GM12878 (cell line): ENCODE data around the gene KRT7. TPM values are rescaled to one million over a fixed set of nuclear protein-coding genes. Genes with fewer than 3 reads are reported as not detected.

Experiments used
- ATAC-seq: fragments of 200-7000 bp; cut with Tn5 transposase; 3 replicates; pipeline ENCODE4 v1.9.1; 2020; ENCODE audit warnings: mild to moderate bottlenecking, moderate library complexity
- BruUV-seq: library from RNA; stranded (reverse); fragments of 400-500 nt; replicated peaks from 2 replicates; lab custom pipeline; 2021; lab: Mats Ljungman, UMichigan
- CTCF ChIA-PET: fragments of 300-600 bp; sonication (Branson Sonifier 250); formaldehyde crosslinking; extraction: SDS; loops from one replicate; lab custom pipeline; 2021; ENCODE audit warnings: inconsistent platforms; lab: Yijun Ruan, JAX
- POLR2A ChIA-PET: fragments of 350-600 bp; formaldehyde crosslinking; extraction: SDS; loops from one replicate; lab custom pipeline; 2021; ENCODE audit warnings: inconsistent platforms; lab: Charles Lee
- RAD21 ChIA-PET: fragments of 300-600 bp; sonication (Branson Sonifier 250); formaldehyde crosslinking; loops from one replicate; lab custom pipeline; 2023; ENCODE audit warnings: antibody characterized with exemption; ENCODE audit not compliant: unreplicated experiment; lab: Charles Lee
- SMC1A ChIA-PET: fragments of 300-600 bp; sonication (Branson Sonifier 250); formaldehyde crosslinking; loops from one replicate; lab custom pipeline; 2023; ENCODE audit not compliant: unreplicated experiment, uncharacterized antibody; lab: Charles Lee
- DNase-seq: peaks from one replicate; pipeline ENCODE4 v3.0.0-alpha.2; 2011; ENCODE audit warnings: low read depth, low spot score
- FAIRE-seq: peaks from 3 replicates; lab custom pipeline; 2011; peaks lifted over from hg19 to GRCh38; lab: Jason Lieb, UNC
- H2AFZ ChIP-seq: 2 replicates; pipeline ENCODE4 v1.6.0; 2011; ENCODE audit warnings: low read depth, low read length, control low read depth; ENCODE audit not compliant: control insufficient read depth
- H3K27ac ChIP-seq: 2 replicates; pipeline ENCODE4 v1.5.1; 2011; ENCODE audit warnings: control low read depth; ENCODE audit not compliant: control insufficient read depth, insufficient read depth
- H3K27me3 ChIP-seq, 2 experiments: replicated peaks in 1 of 2; 2 replicates each; pipeline versions ENCODE4 v1.6.0 to v1.6.1; 2011; ENCODE audit warnings: low read length in 1 of 2; ENCODE audit not compliant: control insufficient read depth in 2 of 2, insufficient read depth in 2 of 2
- H3K36me3 ChIP-seq, 2 experiments: 2 replicates each; pipeline ENCODE4 v1.5.1; 2011; ENCODE audit warnings: low read length in 1 of 2; ENCODE audit not compliant: control insufficient read depth in 2 of 2, insufficient read depth in 2 of 2
- H3K4me1 ChIP-seq: 2 replicates; pipeline ENCODE4 v1.6.1; 2011; ENCODE audit warnings: mild to moderate bottlenecking, low read length, moderate library complexity, mixed read lengths; ENCODE audit not compliant: control insufficient read depth, insufficient read depth
- H3K4me2 ChIP-seq: 2 replicates; pipeline ENCODE4 v1.6.0; 2011; ENCODE audit warnings: control low read depth; ENCODE audit not compliant: control insufficient read depth, insufficient read depth
- H3K4me3 ChIP-seq: fragments of 200-600 bp; sonication (generic); 2 replicates; pipeline ENCODE4 v1.5.1; 2016
- H3K79me2 ChIP-seq: 2 replicates; pipeline ENCODE4 v1.6.0; 2011; ENCODE audit warnings: low read length; ENCODE audit not compliant: control insufficient read depth, insufficient read depth
- H3K9ac ChIP-seq: 2 replicates; pipeline ENCODE4 v1.8.0; 2011; ENCODE audit warnings: low read length, control low read depth, mixed read lengths; ENCODE audit not compliant: control insufficient read depth, insufficient read depth
- H3K9me3 ChIP-seq: replicated peaks from 3 replicates; pipeline ENCODE4 v1.5.1; 2011; ENCODE audit warnings: mild to moderate bottlenecking, low read length; ENCODE audit not compliant: control insufficient read depth, insufficient read depth
- H4K20me1 ChIP-seq: 2 replicates; pipeline ENCODE4 v1.6.0; 2011; ENCODE audit not compliant: control insufficient read depth, insufficient read depth
- ASH2L ChIP-seq: fragments of 300-600, 200-600 bp; sonication (generic); IDR thresholded peaks from 2 replicates; pipeline ENCODE4 v1.6.1; 2017; ENCODE audit warnings: low read depth, mild to moderate bottlenecking, borderline replicate concordance
- WGBS: methylation state at CpG from one replicate; pipeline ENCODE4 v1.1.6; 2016; ENCODE audit warnings: low lambda C conversion rate; ENCODE audit not compliant: insufficient replicate concordance, insufficient coverage; ENCODE audit errors: missing lambda C conversion rate; 5-methylcytosine and 5-hydroxymethylcytosine counted together
- in situ Hi-C: fragments of 300-500 bp; cut with MboI; formaldehyde crosslinking; loops from 9 replicates; pipeline ENCODE4 v1.14.3; 2018; ENCODE audit warnings: mixed read lengths
- intact Hi-C: fragments of 100-400 bp; cut with micrococcal nuclease; formaldehyde crosslinking; loops from one replicate; pipeline ENCODE4 v1.14.2; 2022; ENCODE audit not compliant: unreplicated experiment
- polyA plus RNA-seq, 11 experiments: library from polyadenylated mRNA; depleted of rRNA in 4 of 11; unstranded in 6 of 11; stranded (reverse) in 5 of 11; fragments of >200 nt; fragmentation: Nextera tagmentation in 4 of 11; fragmentation: Illumina TruSeq in 1 of 11; extraction: Ambion mirVana in 4 of 11; extraction: Trizol in 1 of 11; gene quantifications; 1 replicate in 1 of 11; 2 replicates in 10 of 11; pipeline versions ENCODE4 v1.2.1 to v1.2.3, GENCODE V29; 2011 to 2016; ENCODE audit warnings: inconsistent platforms in 2 of 11, missing spikeins in 2 of 11, low read depth in 1 of 11
- total RNA-seq, 4 experiments: library from RNA; depleted of rRNA in 3 of 4; stranded (reverse); fragments of >200 nt in 3 of 4; fragmentation: Illumina TruSeq in 1 of 4; extraction: Trizol in 1 of 4; gene quantifications; 2 replicates each; pipeline versions ENCODE4 v1.2.1 to v1.2.3, GENCODE V29; 2013 to 2021
- TF ChIP-seq, protein P1 (sequence below), 3 experiments: IDR thresholded peaks in 2 of 3; conservative IDR thresholded peaks in 1 of 3; 2 replicates each; pipeline ENCODE4 v1.5.1; 2011; ENCODE audit warnings: low read depth in 3 of 3, low read length in 3 of 3, mild to moderate bottlenecking in 3 of 3, control low read depth in 2 of 3, moderate library complexity in 2 of 3, inconsistent platforms in 1 of 3, mixed read lengths in 1 of 3; ENCODE audit not compliant: control insufficient read depth in 2 of 3, insufficient read depth in 1 of 3; ENCODE audit errors: extremely low read depth in 1 of 3

The KRT7 gene
- total and polyA plus RNA-seq, 10 of the 15 experiments (the other 5 are each of a cell fraction or from before 2014, with no cell fraction given): 0.90 to 18.7 (median 4.8) TPM

DNA sequence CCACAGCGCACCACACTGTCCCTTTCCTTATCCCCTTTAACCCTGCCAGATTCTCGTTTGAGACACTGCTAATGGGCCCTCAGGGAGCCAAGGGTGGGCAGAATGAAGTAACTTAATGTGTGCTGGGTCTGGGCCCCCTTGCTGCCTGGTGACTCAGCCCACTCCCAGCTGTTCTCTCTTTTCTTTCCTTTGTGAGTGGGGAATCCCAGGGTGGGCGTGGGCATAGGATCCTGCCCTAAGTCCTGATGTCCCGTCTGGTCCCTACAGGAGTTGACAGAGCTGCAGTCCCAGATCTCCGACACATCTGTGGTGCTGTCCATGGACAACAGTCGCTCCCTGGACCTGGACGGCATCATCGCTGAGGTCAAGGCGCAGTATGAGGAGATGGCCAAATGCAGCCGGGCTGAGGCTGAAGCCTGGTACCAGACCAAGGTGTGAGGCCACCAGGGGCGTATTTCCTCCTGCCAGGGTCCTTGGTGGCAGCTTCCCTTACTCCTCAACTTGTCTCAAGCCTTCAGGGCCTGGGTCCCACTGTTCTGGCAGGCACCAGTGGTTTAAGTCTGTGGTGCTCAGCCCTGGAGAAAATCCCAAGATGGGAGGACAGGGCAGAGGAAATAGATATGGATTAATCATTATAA is 8.3 kb downstream of the KRT7 start:
- no peaks in the 10 kb centered on the region for H3K9me3 ChIP-seq
- no peaks in the 10 kb centered on the region for H3K36me3 ChIP-seq
- CTCF ChIA-PET: interaction anchor here (1.6 to 1.8 kb wide), 2 partner anchors 16 to 38 kb away, joined by 4 to 5 read pairs; no protein-coding TSS in a partner anchor
- no peak overlapping the region for H3K9ac ChIP-seq
- no peaks in the 10 kb centered on the region for H4K20me1 ChIP-seq
- ATAC-seq: no peak
- H3K79me2 ChIP-seq: no peaks in the 10 kb centered on the region; the same call in 1 of the 2 replicates
- RAD21 ChIA-PET: no interaction called here
- no peak overlapping the region for H3K4me2 ChIP-seq
- no peak overlapping the region for H2AFZ ChIP-seq
- FAIRE-seq: no peak
- DNase-seq: no peak
- SMC1A ChIA-PET: no interaction called here
- no peak overlapping the region for H3K4me3 ChIP-seq
- no peak for TF ChIP-seq ASH2L
- TF ChIP-seq, protein P1, sequence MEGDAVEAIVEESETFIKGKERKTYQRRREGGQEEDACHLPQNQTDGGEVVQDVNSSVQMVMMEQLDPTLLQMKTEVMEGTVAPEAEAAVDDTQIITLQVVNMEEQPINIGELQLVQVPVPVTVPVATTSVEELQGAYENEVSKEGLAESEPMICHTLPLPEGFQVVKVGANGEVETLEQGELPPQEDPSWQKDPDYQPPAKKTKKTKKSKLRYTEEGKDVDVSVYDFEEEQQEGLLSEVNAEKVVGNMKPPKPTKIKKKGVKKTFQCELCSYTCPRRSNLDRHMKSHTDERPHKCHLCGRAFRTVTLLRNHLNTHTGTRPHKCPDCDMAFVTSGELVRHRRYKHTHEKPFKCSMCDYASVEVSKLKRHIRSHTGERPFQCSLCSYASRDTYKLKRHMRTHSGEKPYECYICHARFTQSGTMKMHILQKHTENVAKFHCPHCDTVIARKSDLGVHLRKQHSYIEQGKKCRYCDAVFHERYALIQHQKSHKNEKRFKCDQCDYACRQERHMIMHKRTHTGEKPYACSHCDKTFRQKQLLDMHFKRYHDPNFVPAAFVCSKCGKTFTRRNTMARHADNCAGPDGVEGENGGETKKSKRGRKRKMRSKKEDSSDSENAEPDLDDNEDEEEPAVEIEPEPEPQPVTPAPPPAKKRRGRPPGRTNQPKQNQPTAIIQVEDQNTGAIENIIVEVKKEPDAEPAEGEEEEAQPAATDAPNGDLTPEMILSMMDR (IDR thresholded peaks at IDR 0.05 in 2 of 3, conservative IDR thresholded peaks at IDR 0.05 in 1 of 3; ENCODE audit: control insufficient read depth in 2 of 3, extremely low read depth in 1 of 3, insufficient read depth in 1 of 3, low read depth in 3 of 3, low read length in 3 of 3): peak in 2 of 3 experiments; percentile 9 to 23; a peak in 1 of 6 replicates
- no peak overlapping the region for H3K27ac ChIP-seq
- in situ Hi-C loops: no loop called here
- no TSS peak for BruUV-seq
- H3K4me1 ChIP-seq: peaks cover 16% of the 10 kb centered on the region
- 46% methylated on average over 11 of the region's 11 CpGs for WGBS
- intact Hi-C loops: no loop called here
- H3K27me3 ChIP-seq: no peaks in the 10 kb centered on the region
- POLR2A ChIA-PET: interaction anchor here (0.5 kb wide), 1 partner anchor 37 kb away, joined by 6 read pairs; no protein-coding TSS in a partner anchor
